Stimulated activated naive CD8-positive, alpha-beta T cell treated with anti-CD3 and anti-CD28 coated beads, Interleukin-15, amount 100 ng/mL, for 72 hours (primary cell): ENCODE data around the gene GALT.

Experiments used
- ATAC-seq: fragments of 150-1000 bp; cut with Tn5 transposase; 2 replicates; pipeline ENCODE4 v1.10.0; 2021; ENCODE audit warnings: mild to moderate bottlenecking, moderate library complexity
- DNase-seq, 2 donors: peaks; one replicate each; pipeline ENCODE4 v3.0.0; 2021 to 2022
- H3K27ac Mint-ChIP-seq, 2 donors: one replicate each; pipeline ENCODE4 v1.8.0; 2022; ENCODE audit warnings: mild to moderate bottlenecking in 2 of 2, mixed read lengths in 2 of 2, moderate library complexity in 2 of 2
- H3K27me3 Mint-ChIP-seq: one replicate; pipeline ENCODE4 v1.8.0; 2022; ENCODE audit warnings: mixed read lengths
- H3K4me1 Mint-ChIP-seq: one replicate; pipeline ENCODE4 v1.8.0; 2022; ENCODE audit warnings: mild to moderate bottlenecking, mixed read lengths
- H3K4me3 Mint-ChIP-seq, 2 donors: one replicate each; pipeline ENCODE4 v1.8.0; 2022; ENCODE audit warnings: mild to moderate bottlenecking in 2 of 2, mixed read lengths in 2 of 2, moderate library complexity in 1 of 2
- H3K9me3 Mint-ChIP-seq, 2 donors: one replicate each; pipeline ENCODE4 v1.8.0; 2022; ENCODE audit warnings: mixed read lengths in 2 of 2

GALT gene

DNA sequence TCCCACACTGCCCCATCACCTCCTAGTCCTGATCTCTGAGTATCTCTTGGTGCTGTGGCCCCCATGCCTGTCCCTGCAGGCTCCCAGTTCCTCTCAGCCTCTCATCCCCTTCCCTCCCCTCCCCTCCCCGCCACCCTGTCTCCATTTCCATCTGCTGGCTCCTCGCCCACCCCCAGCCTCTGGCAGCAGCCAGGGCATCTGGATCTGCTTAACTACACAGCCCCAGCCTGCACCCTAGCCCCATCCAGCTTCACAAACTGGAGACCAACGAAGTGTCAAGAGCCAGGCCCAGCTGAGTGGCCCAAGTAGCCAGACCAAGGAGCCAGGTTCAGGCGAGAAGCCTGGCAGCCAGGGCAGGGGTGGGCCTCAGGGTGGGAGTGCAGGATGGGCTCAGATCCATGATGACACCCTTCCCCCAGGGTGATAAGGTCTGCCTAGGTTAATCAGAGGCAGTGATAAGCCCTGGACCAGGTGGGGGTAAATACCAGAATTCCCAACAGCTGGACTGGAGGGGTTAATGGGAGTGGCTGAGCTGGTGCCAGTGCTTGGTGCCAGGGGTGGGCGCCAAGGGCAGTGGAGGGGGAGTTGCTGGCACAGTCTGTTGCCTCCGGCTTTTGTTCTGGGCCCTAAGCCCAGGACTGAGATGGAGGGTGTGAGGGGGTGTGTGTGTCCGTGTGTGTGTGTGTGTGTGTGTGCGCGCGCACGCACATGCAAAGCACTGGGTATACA lies 8.0 kb downstream of the GALT start:
- Mint-ChIP-seq H3K27ac (no peak overlapping the region), H3K4me1 (peaks cover 23% of the 10 kb centered on the region), H3K4me3 (no peak overlapping the region), H3K9me3 (no peaks in the 10 kb centered on the region), H3K27me3 (no peaks in the 10 kb centered on the region)
- peak; percentile 11 for ATAC-seq
- DNase-seq = no peak

GRCh38 chr9:34655394-34655793 lies 8.9 kb downstream of the GALT start:
- no peak overlapping the region for H3K4me3 Mint-ChIP-seq
- H3K27ac Mint-ChIP-seq = peak overlapping the region in 1 of 2 donors; percentile 64
- no peak for ATAC-seq
- no peaks in the 10 kb centered on the region for H3K9me3 Mint-ChIP-seq
- H3K4me1 Mint-ChIP-seq = peaks cover 20% of the 10 kb centered on the region
- no peaks in the 10 kb centered on the region for H3K27me3 Mint-ChIP-seq
- DNase-seq = no peak

GRCh38 chr9:34656992-34657391 lies 10.5 kb downstream of the GALT start:
- H3K4me1 Mint-ChIP-seq = peaks cover 15% of the 10 kb centered on the region
- no peak overlapping the region for H3K4me3 Mint-ChIP-seq
- DNase-seq (no peak), ATAC-seq (no peak)
- H3K9me3 Mint-ChIP-seq = no peaks in the 10 kb centered on the region
- H3K27me3 Mint-ChIP-seq = no peaks in the 10 kb centered on the region
- peak overlapping the region in 1 of 2 donors; percentile 88 for H3K27ac Mint-ChIP-seq

- peaks cover 16% of the 10 kb centered on the region for H3K4me1 Mint-ChIP-seq
- no peak for ATAC-seq
- no peaks in the 10 kb centered on the region for H3K9me3 Mint-ChIP-seq
- no peaks in the 10 kb centered on the region for H3K27me3 Mint-ChIP-seq
- no peak for DNase-seq
- no peak overlapping the region for H3K4me3 Mint-ChIP-seq
- no peak overlapping the region for H3K27ac Mint-ChIP-seq
Observed at GRCh38 chr9:34658461-34658860, 12.0 kb downstream of the GALT start.

DNA sequence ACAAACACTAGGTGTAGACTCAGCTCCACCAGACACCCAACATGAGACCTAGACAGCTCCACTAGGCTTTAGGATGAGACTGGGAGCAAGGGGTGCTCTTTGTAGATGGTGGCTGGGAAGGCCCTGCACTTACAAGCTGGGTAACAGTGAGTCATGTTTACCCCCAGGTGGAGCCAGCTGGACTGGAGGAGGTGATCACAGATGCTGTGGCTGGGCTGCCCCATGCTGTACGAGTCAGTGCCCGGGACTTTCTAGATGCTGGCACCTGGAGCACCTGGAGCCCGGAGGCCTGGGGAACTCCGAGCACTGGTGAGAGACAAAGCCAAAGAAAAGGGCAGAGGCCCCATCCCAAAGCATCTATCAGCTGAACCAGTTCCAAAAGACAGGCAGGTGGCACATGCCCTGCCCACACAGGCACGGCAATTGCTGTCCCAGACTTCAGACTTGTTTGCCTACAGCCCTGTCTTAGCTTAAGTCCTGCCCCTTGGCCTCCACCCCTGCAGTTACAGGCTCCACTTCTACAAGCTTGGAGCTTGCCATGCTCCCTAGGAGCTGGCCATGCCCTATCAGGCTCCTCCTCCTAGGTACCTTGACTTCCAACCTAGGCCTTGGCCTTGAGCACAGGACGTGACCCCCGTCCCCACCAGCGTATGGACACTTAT lies 13.2 kb downstream of the GALT start:
- DNase-seq (no peak), ATAC-seq (no peak)
- Mint-ChIP-seq H3K9me3 (no peaks in the 10 kb centered on the region), H3K4me3 (no peak overlapping the region), H3K4me1 (peaks cover 29% of the 10 kb centered on the region), H3K27me3 (no peaks in the 10 kb centered on the region), H3K27ac (no peak overlapping the region)

GRCh38 chr9:34662526-34663302 lies 16.2 kb downstream of the GALT start, which contains the start of gene CCL27:
CCL27 (minus strand) TSS chr9:34662657; CDS start chr9:34662633, 24 bp downstream.
- Mint-ChIP-seq H3K27ac (peak within 1 kb of the TSS in 1 of 2 donors; percentile 30), H3K4me3 (peak within 1 kb of the TSS in 1 of 2 donors; percentile 15), H3K9me3 (no peaks in the 10 kb centered on the region), H3K27me3 (no peaks in the 10 kb centered on the region), H3K4me1 (peaks cover 48% of the 10 kb centered on the region)
- ATAC-seq = no peak
- DNase-seq = no peak

DNA sequence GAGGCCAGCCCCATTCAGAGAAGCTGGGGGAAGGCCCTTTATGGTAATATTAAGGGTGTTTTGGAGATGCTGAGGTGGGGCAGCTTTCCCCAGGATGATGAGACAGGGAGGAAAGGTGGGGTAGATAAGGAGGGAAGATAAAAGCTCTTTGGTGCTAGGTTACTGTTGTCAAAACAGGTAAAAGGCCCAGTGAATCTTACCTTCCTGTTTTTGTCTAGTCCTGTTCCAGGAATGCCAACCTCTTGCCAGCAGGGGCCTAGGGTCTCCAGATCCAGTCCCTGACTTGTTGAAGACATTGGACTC lies 16.8 kb downstream of the GALT start:
- no peak for DNase-seq
- H3K27me3 Mint-ChIP-seq = no peaks in the 10 kb centered on the region
- H3K27ac Mint-ChIP-seq = no peak overlapping the region
- no peak for ATAC-seq
- no peak overlapping the region for H3K4me3 Mint-ChIP-seq
- H3K4me1 Mint-ChIP-seq = peaks cover 48% of the 10 kb centered on the region
- H3K9me3 Mint-ChIP-seq = no peaks in the 10 kb centered on the region

- Mint-ChIP-seq H3K27ac (peak overlapping the region in 1 of 2 donors; percentile 68), H3K4me1 (peaks cover 48% of the 10 kb centered on the region), H3K9me3 (peaks cover 5 to 7% of the 10 kb centered on the region in 2 donors), H3K4me3 (peak overlapping the region; percentile 85 to 90), H3K27me3 (no peaks in the 10 kb centered on the region)
- peak; percentile 72 for ATAC-seq
- DNase-seq = peak; percentile 73
Observed at GRCh38 chr9:34664281-34665066, 18.0 kb downstream of the GALT start.

GRCh38 chr9:34665067-34665380 lies 18.5 kb downstream of the GALT start:
- ATAC-seq (no peak), DNase-seq (no peak)
- Mint-ChIP-seq H3K27me3 (no peaks in the 10 kb centered on the region), H3K4me3 (peak overlapping the region; percentile 85 to 90), H3K9me3 (peaks cover 6 to 12% of the 10 kb centered on the region in 2 donors), H3K4me1 (peaks cover 48% of the 10 kb centered on the region), H3K27ac (no peak overlapping the region)

DNA sequence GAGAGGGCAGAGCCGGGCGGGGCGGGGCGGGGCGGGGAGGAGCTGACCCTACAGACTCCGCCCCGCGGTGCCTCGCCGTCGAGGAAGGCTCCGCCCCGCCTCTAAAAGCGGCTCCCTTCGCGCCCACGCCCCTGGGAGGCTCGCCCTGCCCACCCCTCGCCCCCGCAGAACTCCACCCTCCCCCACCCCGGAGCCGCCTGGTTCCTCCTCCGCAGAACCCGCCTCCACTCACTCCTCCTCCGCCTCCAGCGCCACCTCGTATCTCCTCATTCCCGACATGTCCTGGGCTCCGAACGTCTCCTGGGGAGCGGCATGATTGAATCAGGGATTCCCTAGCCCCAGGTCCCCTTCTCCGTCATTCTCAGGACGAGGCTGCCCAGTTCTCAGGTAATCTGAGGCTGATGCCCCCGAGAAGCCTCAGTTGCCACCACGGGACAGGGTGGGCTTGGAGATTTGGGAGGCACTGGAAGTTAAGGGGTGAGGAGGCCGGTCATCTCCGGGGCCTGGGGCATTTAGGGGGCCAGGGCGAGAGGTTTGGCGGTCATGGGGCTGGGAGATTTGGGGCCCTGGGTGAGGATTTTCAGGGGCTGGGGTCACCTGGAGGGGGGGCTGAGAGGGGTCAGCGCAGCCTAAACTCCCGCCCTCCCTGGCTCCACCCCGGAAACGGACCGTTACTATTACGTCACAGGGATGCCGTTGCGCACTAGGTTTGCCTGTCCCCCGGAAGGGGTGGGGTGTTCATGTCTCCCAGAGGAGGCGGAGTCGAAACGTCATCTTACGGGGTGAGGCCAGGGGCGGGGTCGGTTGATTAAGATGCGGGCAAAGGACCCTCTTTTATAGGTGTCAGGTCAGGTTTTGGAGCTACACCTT lies 19.1 kb downstream of the GALT start:
- peaks cover 48% of the 10 kb centered on the region for H3K4me1 Mint-ChIP-seq
- H3K9me3 Mint-ChIP-seq = peaks cover 6 to 13% of the 10 kb centered on the region in 2 donors
- ATAC-seq (peak; percentile 84), DNase-seq (peak; percentile 80 to 88)
- peak overlapping the region; percentile 85 to 90 for H3K4me3 Mint-ChIP-seq
- peak overlapping the region; percentile 86 to 89 for H3K27ac Mint-ChIP-seq
- H3K27me3 Mint-ChIP-seq = no peaks in the 10 kb centered on the region

- no peak overlapping the region for H3K27ac Mint-ChIP-seq
Observed at GRCh38 chr9:34669809-34670562, 23.5 kb downstream of the GALT start.

DNA sequence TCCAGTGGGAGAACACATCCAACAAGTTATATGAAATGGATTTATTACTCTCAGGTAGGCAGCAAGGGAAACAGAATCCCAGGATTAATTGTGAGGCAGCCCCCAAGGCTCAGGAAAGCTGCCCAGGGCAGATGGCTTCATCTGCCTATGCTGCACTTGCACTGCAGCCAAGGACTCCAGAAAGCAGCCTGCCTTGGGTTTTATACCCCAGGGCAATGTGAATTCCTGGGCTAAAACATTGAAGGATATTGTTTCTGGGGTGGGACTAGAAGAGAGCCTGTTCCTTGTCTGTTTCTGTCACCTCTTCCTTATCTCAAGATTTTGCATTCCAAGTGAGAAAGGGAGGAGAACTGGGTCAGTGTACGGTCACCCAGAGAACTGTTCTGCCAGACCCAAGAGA lies 24.8 kb downstream of the GALT start:
- DNase-seq (no peak), ATAC-seq (no peak)
- Mint-ChIP-seq H3K4me1 (peaks cover 8% of the 10 kb centered on the region), H3K9me3 (peaks cover 6 to 13% of the 10 kb centered on the region in 2 donors), H3K4me3 (no peak overlapping the region), H3K27me3 (no peaks in the 10 kb centered on the region), H3K27ac (no peak overlapping the region)

More at GRCh38 chr9:34669809-34670562, 23.5 kb downstream of the GALT start:
- Mint-ChIP-seq H3K4me1 (peaks cover 17% of the 10 kb centered on the region), H3K27me3 (no peaks in the 10 kb centered on the region), H3K4me3 (no peak overlapping the region), H3K9me3 (peaks cover 6 to 13% of the 10 kb centered on the region in 2 donors)
- ATAC-seq (no peak), DNase-seq (no peak)

GRCh38 chr9:34674440-34674839 lies 28.0 kb downstream of the GALT start:
- peaks cover under 1 to 6% of the 10 kb centered on the region in 2 donors for H3K9me3 Mint-ChIP-seq
- peak overlapping the region in 1 of 2 donors; percentile 1 for H3K27ac Mint-ChIP-seq
- no peaks in the 10 kb centered on the region for H3K27me3 Mint-ChIP-seq
- no peak overlapping the region for H3K4me3 Mint-ChIP-seq
- no peak for ATAC-seq
- no peak for DNase-seq
- H3K4me1 Mint-ChIP-seq = no peaks in the 10 kb centered on the region
